Measurements from ENCODE around the gene FAM229A. TPM values are rescaled to one million over a fixed set of nuclear protein-coding genes. Genes with fewer than 3 reads are reported as not detected.
"Not testable (repeated sequence)": the region's sequence is repeated elsewhere in the genome, so short reads cannot be mapped to it uniquely, and the experiment has no call there.

The FAM229A gene
- total and polyA plus RNA-seq, 5 donors = 2.0 to 5.3 (median 3.5) TPM

DNA sequence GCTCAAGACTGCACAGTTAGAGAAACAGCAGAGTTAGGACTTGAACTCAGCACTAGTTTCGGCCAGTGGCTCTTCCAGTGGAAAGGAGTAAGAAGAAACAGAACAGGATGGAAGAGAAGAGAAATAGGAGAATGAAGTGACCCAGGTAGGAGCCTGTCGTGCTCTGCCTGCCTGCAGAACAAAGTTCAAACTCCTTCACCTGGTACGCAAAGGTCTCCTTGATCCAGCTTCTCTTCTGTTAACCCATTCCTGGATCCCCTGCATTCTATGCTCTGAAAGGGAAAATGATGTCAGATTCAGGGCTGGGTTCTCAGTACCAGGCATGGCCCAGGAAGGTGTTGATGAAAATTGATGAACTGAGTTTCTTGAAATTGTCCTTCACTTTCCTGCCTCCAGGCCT is 3.9 kb downstream of the FAM229A start:
- DNase-seq = no peak
- Histone ChIP-seq H3K4me1 (ENCODE audit: control insufficient read depth, insufficient read depth, low read length) (peaks cover 2% of the 10 kb centered on the region), H3K4me3 (ENCODE audit: low read length) (no peak overlapping the region), H3K27me3 (ENCODE audit: control insufficient read depth, insufficient read depth) (no peaks in the 10 kb centered on the region), H3K9me3 (ENCODE audit: control insufficient read depth, low read length) (no peaks in the 10 kb centered on the region), H3K27ac (ENCODE audit: low read length) (no peak overlapping the region)
- intact Hi-C loops (cut with DNase I) = no loop called here
- 83% methylated on average over 3 of the region's 3 CpGs for WGBS
- ATAC-seq = no peak

- Histone ChIP-seq H3K9me3 (ENCODE audit: control insufficient read depth, low read length) (no peaks in the 10 kb centered on the region), H3K27me3 (ENCODE audit: control insufficient read depth, insufficient read depth) (no peaks in the 10 kb centered on the region), H3K4me1 (ENCODE audit: control insufficient read depth, insufficient read depth, low read length) (peaks cover 9% of the 10 kb centered on the region), H3K27ac (ENCODE audit: low read length) (no peak overlapping the region), H3K4me3 (ENCODE audit: low read length) (no peak overlapping the region)
- intact Hi-C loops (cut with DNase I) = no loop called here
- DNase-seq (no peak), ATAC-seq (no peak)
- WGBS = 66% methylated on average over 6 of the region's 6 CpGs
These were observed 4.7 kb downstream of the FAM229A start for GRCh38 chr1:32357614-32358013.

GRCh38 chr1:32356478-32356877 is 5.8 kb downstream of the FAM229A start:
- no peak for ATAC-seq
- DNase-seq = no peak
- peaks cover 13% of the 10 kb centered on the region for H3K4me1 ChIP-seq (ENCODE audit: control insufficient read depth, insufficient read depth, low read length)
- H3K4me3 ChIP-seq (ENCODE audit: low read length) = no peak overlapping the region
- 97% methylated on average over 1 of the region's 1 CpG for WGBS
- intact Hi-C loops (cut with DNase I) = no loop called here
- no peak overlapping the region for H3K27ac ChIP-seq (ENCODE audit: low read length)
- no peaks in the 10 kb centered on the region for H3K27me3 ChIP-seq (ENCODE audit: control insufficient read depth, insufficient read depth)
- H3K9me3 ChIP-seq (ENCODE audit: control insufficient read depth, low read length) = no peaks in the 10 kb centered on the region

DNA sequence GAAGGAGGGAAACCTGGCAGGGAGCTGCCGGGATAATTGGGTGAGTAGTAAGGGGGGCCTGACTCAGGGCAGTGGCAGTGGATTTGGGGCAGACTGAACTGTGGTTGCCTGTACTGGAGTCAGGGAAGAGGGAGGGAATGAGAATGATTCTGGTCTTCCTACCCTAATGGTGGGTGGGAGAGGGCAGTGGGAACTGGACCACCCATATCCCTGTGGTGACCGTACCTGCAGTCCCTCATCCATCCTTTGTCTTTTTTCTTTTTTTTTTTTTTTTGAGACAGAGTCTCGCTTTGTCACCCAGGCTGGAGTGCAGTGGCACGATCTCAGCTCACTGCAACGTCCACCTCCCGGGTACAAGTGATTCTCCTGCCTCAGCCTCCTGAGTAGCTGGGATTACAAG is 6.5 kb downstream of the FAM229A start:
- 90% methylated on average over 6 of the region's 6 CpGs for WGBS
- H3K27me3 ChIP-seq (ENCODE audit: control insufficient read depth, insufficient read depth); H3K4me3 ChIP-seq (ENCODE audit: low read length); intact Hi-C loops (cut with DNase I); DNase-seq; ATAC-seq; H3K9me3 ChIP-seq (ENCODE audit: control insufficient read depth, low read length); H3K27ac ChIP-seq (ENCODE audit: low read length): not testable (repeated sequence)
- H3K4me1 ChIP-seq (ENCODE audit: control insufficient read depth, insufficient read depth, low read length) = peaks cover 13% of the 10 kb centered on the region

GRCh38 chr1:32353886-32354570 is 8.3 kb downstream of the FAM229A start:
- peak; percentile 88 to 93 (median 88) for DNase-seq
- WGBS = 21% methylated on average over 2 of the region's 2 CpGs
- peak overlapping the region; percentile 81 for H3K27ac ChIP-seq (ENCODE audit: low read length)
- peak; percentile 38 to 54 for ATAC-seq
- no peaks in the 10 kb centered on the region for H3K27me3 ChIP-seq (ENCODE audit: control insufficient read depth, insufficient read depth)
- H3K4me3 ChIP-seq (ENCODE audit: low read length) = no peak overlapping the region
- intact Hi-C loops (cut with DNase I) = no loop called here
- H3K9me3 ChIP-seq (ENCODE audit: control insufficient read depth, low read length) = no peaks in the 10 kb centered on the region
- peaks cover 15% of the 10 kb centered on the region for H3K4me1 ChIP-seq (ENCODE audit: control insufficient read depth, insufficient read depth, low read length)

GRCh38 chr1:32353431-32353830 is 8.9 kb downstream of the FAM229A start:
- intact Hi-C loops (cut with DNase I) = no loop called here
- H3K4me1 ChIP-seq (ENCODE audit: control insufficient read depth, insufficient read depth, low read length) = peaks cover 18% of the 10 kb centered on the region
- peak overlapping the region; percentile 81 for H3K27ac ChIP-seq (ENCODE audit: low read length)
- 39% methylated on average over 2 of the region's 2 CpGs for WGBS
- no peaks in the 10 kb centered on the region for H3K9me3 ChIP-seq (ENCODE audit: control insufficient read depth, low read length)
- no peaks in the 10 kb centered on the region for H3K27me3 ChIP-seq (ENCODE audit: control insufficient read depth, insufficient read depth)
- peak; percentile 20 to 47 for ATAC-seq
- H3K4me3 ChIP-seq (ENCODE audit: low read length) = no peak overlapping the region
- peak; percentile 75 to 83 (median 83) for DNase-seq

DNA sequence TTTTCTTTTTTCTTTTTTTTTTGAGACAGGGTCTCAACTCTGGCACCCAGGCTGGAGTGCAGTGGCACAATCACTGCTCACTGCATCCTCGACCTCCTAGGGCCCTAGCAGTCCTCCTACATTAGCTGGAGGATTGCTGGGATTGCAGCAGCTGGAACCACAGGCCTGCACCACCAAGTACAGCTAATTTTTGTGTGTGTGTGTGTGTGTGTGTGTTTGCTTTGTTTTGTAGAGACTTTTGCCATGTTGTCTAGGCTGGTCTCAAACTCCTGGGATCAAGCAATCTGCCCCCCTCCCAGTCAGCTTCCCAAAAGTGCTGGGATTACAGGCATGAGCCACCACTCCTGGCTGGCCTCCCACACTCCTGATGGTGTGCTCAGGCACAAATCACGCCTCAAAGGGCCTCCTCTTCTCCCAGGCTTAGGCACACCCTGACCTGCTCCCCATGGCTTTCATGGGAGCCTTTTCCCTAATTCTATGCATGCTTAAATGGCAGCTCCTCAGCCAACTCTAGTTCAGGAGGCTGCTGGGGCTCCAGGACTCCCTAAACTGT is 9.4 kb downstream of the FAM229A start:
- no peak overlapping the region for H3K4me3 ChIP-seq (ENCODE audit: low read length)
- peak overlapping the region; percentile 81 for H3K27ac ChIP-seq (ENCODE audit: low read length)
- H3K4me1 ChIP-seq (ENCODE audit: control insufficient read depth, insufficient read depth, low read length) = peaks cover 20% of the 10 kb centered on the region
- DNase-seq (peak; percentile 72 to 85 (median 74)), ATAC-seq (no peak)
- H3K27me3 ChIP-seq (ENCODE audit: control insufficient read depth, insufficient read depth) = no peaks in the 10 kb centered on the region
- 58% methylated on average over 2 of the region's 2 CpGs for WGBS
- intact Hi-C loops (cut with DNase I) = no loop called here
- H3K9me3 ChIP-seq (ENCODE audit: control insufficient read depth, low read length) = no peaks in the 10 kb centered on the region

DNA sequence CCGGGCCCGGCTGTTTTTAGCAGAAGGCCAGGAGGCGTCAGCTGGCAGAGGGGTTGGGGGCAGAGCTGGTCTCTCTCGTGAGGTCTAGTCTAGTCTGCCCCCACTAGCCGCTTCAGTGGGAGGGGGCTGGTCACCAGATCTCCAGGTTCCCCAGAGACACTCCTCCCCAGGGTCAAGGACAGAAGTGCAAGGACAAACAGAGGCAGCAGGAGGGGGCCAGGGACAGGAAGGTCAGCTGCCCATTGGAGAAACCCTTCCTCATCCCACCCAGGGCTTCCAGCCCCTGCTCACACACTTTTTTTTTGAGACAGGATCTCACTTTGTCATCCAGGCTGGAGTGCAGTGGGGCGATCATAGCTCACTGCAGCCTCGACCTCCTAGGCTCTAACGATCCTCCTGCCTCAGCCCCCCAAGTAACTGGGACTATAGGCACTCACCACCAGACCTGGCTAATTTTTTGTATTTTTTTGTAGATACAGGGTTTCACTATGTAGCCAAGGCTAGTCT is 10.0 kb downstream of the FAM229A start:
- Histone ChIP-seq H3K27ac (ENCODE audit: low read length) (peak overlapping the region; percentile 91), H3K4me3 (ENCODE audit: low read length) (peak overlapping the region; percentile 84), H3K4me1 (ENCODE audit: control insufficient read depth, insufficient read depth, low read length) (peaks cover 20% of the 10 kb centered on the region), H3K27me3 (ENCODE audit: control insufficient read depth, insufficient read depth) (no peaks in the 10 kb centered on the region), H3K9me3 (ENCODE audit: control insufficient read depth, low read length) (no peaks in the 10 kb centered on the region)
- DNase-seq (no peak), ATAC-seq (no peak)
- 44% methylated on average over 8 of the region's 8 CpGs for WGBS
- intact Hi-C loops (cut with DNase I) = no loop called here

DNA sequence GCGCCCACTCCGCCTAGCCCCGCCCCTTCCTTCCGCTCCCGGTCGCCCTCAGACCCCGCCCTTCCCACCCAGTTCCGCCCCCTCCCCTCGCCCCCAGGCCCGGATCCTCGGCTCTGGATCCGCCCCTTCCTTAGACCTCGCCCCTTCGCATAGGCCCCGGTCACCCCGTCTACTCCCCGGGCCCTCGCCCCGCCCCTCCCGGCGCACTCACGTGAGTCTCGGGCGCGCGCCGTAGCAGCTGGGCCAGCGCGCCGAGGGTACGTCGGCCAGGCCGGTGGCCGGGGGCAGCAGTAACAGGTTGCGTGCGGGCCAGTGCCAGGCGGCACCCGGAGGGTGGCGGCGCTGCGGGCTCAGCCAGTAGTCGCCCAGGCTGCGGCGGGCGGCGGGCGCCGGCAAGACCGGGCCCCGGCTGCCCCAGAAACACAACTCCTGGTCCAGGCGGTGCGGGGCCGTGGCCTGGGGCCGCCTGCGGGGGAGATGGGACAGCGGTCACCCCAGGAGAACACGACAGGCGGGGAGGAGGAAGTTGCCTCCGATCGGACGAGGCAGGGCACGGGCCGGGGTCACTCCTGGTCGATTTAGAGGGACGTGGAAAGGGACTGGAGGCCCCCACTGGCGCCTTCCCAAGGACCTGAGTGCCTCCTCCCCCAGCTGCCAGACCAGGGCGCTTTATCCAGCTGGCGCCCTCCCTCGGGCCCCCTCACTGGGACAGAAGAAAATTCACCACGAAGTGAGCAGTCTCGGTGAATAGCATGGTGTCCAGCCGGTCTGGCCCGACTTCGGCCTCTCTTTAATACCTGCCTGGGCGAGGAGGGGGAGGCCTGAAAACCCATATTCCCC is 10.7 kb downstream of the FAM229A start:
- Histone ChIP-seq H3K27me3 (ENCODE audit: control insufficient read depth, insufficient read depth) (no peaks in the 10 kb centered on the region), H3K4me1 (ENCODE audit: control insufficient read depth, insufficient read depth, low read length) (peaks cover 20% of the 10 kb centered on the region), H3K9me3 (ENCODE audit: control insufficient read depth, low read length) (no peaks in the 10 kb centered on the region), H3K4me3 (ENCODE audit: low read length) (peak overlapping the region; percentile 84), H3K27ac (ENCODE audit: low read length) (peak overlapping the region; percentile 91)
- DNase-seq (peak; percentile 97 to 98 (median 97)), ATAC-seq (peak; percentile 90)
- 1% methylated on average over 75 of the region's 75 CpGs for WGBS
- intact Hi-C loops (cut with DNase I) = no loop called here

- Histone ChIP-seq H3K4me1 (ENCODE audit: control insufficient read depth, insufficient read depth, low read length) (peaks cover 20% of the 10 kb centered on the region), H3K9me3 (ENCODE audit: control insufficient read depth, low read length) (no peaks in the 10 kb centered on the region), H3K27ac (ENCODE audit: low read length) (peak overlapping the region; percentile 76), H3K4me3 (ENCODE audit: low read length) (peak overlapping the region; percentile 84), H3K27me3 (ENCODE audit: control insufficient read depth, insufficient read depth) (no peaks in the 10 kb centered on the region)
- ATAC-seq (peak; percentile 59 to 67), DNase-seq (peak; percentile 84 to 94 (median 91))
- intact Hi-C loops (cut with DNase I) = no loop called here
- 23% methylated on average over 28 of the region's 28 CpGs for WGBS
These were observed 11.4 kb downstream of the FAM229A start for GRCh38 chr1:32350785-32351398.
